Measurements from ENCODE around the gene GSG1L. TPM values are rescaled to one million over a fixed set of nuclear protein-coding genes. Genes with fewer than 3 reads are reported as not detected.

The GSG1L gene
- total and polyA plus RNA-seq, 12 donors, result 0.68 to 14.6 (median 3.4) TPM; not detected in 5

GRCh38 chr16:28040039-28040438 lies 23.5 kb downstream of the GSG1L start:
- Histone ChIP-seq H3K27ac (no peak overlapping the region), H3K4me3 (no peak overlapping the region), H3K27me3 (peaks cover 0 to 17% (median 0%) of the 10 kb centered on the region in 7 donors), H3K9me3 (no peaks in the 10 kb centered on the region), H3K36me3 (no peaks in the 10 kb centered on the region), H3K4me1 (peaks cover 0 to 9% (median 0%) of the 10 kb centered on the region in 9 donors)
- DNase-seq (no peak), ATAC-seq (no peak)
- WGBS, 2 donors, result 48 to 57% methylated on average over 8 of the region's 8 CpGs
- intact Hi-C loops (cut with DNase I), result no loop called here
- TF ChIP-seq CTCF (IDR thresholded peaks at IDR 0.05), result no peak

GRCh38 chr16:28039493-28039892 lies 24.0 kb downstream of the GSG1L start:
- Histone ChIP-seq H3K36me3 (no peaks in the 10 kb centered on the region), H3K4me1 (peaks cover 0 to 9% (median 0%) of the 10 kb centered on the region in 9 donors), H3K4me3 (no peak overlapping the region), H3K9me3 (no peaks in the 10 kb centered on the region), H3K27me3 (peaks cover 0 to 19% (median 0%) of the 10 kb centered on the region in 7 donors), H3K27ac (no peak overlapping the region)
- 95 to 96% methylated on average over 10 of the region's 10 CpGs for WGBS, 2 donors
- DNase-seq (no peak), ATAC-seq (no peak)
- intact Hi-C loops (cut with DNase I), result no loop called here
- TF ChIP-seq CTCF (IDR thresholded peaks at IDR 0.05), result no peak

GRCh38 chr16:28038409-28038808 lies 25.1 kb downstream of the GSG1L start:
- TF ChIP-seq CTCF (IDR thresholded peaks at IDR 0.05), result no peak
- intact Hi-C loops (cut with DNase I), result no loop called here

GRCh38 chr16:28035866-28036393 lies 27.6 kb downstream of the GSG1L start:
- no peaks in the 10 kb centered on the region for H3K4me1 ChIP-seq
- no peak overlapping the region for H3K4me3 ChIP-seq
- DNase-seq, result no peak
- H3K36me3 ChIP-seq, result no peaks in the 10 kb centered on the region
- H3K27ac ChIP-seq, result no peak overlapping the region
- peaks cover 0 to 19% (median 0%) of the 10 kb centered on the region in 7 donors for H3K27me3 ChIP-seq
- intact Hi-C loops (cut with DNase I), result no loop called here
- ATAC-seq, result no peak
- no peak for TF ChIP-seq CTCF (IDR thresholded peaks at IDR 0.05)
- WGBS, 2 donors, result 65 to 72% methylated on average over 10 of the region's 10 CpGs
- no peaks in the 10 kb centered on the region for H3K9me3 ChIP-seq

More at GRCh38 chr16:28038409-28038808, 25.1 kb downstream of the GSG1L start:
- no peak overlapping the region for H3K27ac ChIP-seq
- H3K27me3 ChIP-seq, result peaks cover 0 to 19% (median 0%) of the 10 kb centered on the region in 7 donors
- DNase-seq (no peak), ATAC-seq (no peak)
- no peaks in the 10 kb centered on the region for H3K9me3 ChIP-seq
- no peak overlapping the region for H3K4me3 ChIP-seq
- no peaks in the 10 kb centered on the region for H3K36me3 ChIP-seq
- peaks cover 0 to 9% (median 0%) of the 10 kb centered on the region in 9 donors for H3K4me1 ChIP-seq
- WGBS, 2 donors, result 81 to 82% methylated on average over 12 of the region's 12 CpGs
